ENCODE results near the gene SHISA3. TPM values are rescaled to one million over a fixed set of nuclear protein-coding genes. Genes with fewer than 3 reads are reported as not detected.

Gene SHISA3
- total RNA-seq, 4 donors from 2014 or later, result 0.37 to 1.8 (median 0.55) TPM

GRCh38 chr4:42377497-42377896 is 19.8 kb upstream of the SHISA3 start:
- Histone ChIP-seq H3K27me3 (no peaks in the 10 kb centered on the region), H3K27ac (no peak overlapping the region), H3K9me3 (no peaks in the 10 kb centered on the region), H3K4me1 (no peaks in the 10 kb centered on the region), H3K4me3 (no peak overlapping the region), H3K36me3 (no peaks in the 10 kb centered on the region)
- no peak for DNase-seq
- no peak for TF ChIP-seq POLR2A (IDR thresholded peaks at IDR 0.05)
- no peak for TF ChIP-seq CTCF (IDR thresholded peaks at IDR 0.05)
- intact Hi-C loops (cut with DNase I; ENCODE audit: low total_unique reads), result no loop called here

DNA sequence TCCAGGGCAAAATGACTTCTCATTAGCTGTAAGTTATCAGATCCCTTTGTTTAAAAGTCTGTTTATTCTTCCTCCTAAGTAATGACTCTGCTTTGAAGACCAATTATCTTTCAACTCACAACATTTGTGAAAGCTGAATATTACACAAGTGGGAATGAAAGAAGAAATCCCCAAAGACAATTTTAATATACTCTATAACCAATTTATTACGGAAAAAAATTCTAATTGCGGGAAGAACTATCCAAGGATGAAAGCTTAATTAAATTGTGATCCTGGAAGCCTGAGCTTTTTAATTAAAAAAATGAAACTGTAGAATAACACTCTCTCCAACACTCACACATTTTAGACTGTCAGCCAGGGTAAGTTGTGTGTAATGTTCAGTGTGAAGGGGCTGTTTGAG is 15.6 kb upstream of the SHISA3 start:
- H3K36me3 ChIP-seq, result no peaks in the 10 kb centered on the region
- H3K4me1 ChIP-seq, result no peaks in the 10 kb centered on the region
- no peak overlapping the region for H3K27ac ChIP-seq
- no peaks in the 10 kb centered on the region for H3K9me3 ChIP-seq
- intact Hi-C loops (cut with DNase I; ENCODE audit: low total_unique reads), result no loop called here
- H3K4me3 ChIP-seq, result no peak overlapping the region
- no peaks in the 10 kb centered on the region for H3K27me3 ChIP-seq
- DNase-seq, result no peak
- TF ChIP-seq POLR2A (IDR thresholded peaks at IDR 0.05) (no peak), CTCF (IDR thresholded peaks at IDR 0.05) (no peak)

- Histone ChIP-seq H3K9me3 (no peaks in the 10 kb centered on the region), H3K4me1 (no peaks in the 10 kb centered on the region), H3K27me3 (no peaks in the 10 kb centered on the region), H3K4me3 (no peak overlapping the region), H3K36me3 (no peaks in the 10 kb centered on the region), H3K27ac (no peak overlapping the region)
- TF ChIP-seq CTCF (IDR thresholded peaks at IDR 0.05) (no peak), POLR2A (IDR thresholded peaks at IDR 0.05) (no peak)
- no peak for DNase-seq
- intact Hi-C loops (cut with DNase I; ENCODE audit: low total_unique reads), result no loop called here
These were observed 11.8 kb upstream of the SHISA3 start for GRCh38 chr4:42385516-42385915.

DNA sequence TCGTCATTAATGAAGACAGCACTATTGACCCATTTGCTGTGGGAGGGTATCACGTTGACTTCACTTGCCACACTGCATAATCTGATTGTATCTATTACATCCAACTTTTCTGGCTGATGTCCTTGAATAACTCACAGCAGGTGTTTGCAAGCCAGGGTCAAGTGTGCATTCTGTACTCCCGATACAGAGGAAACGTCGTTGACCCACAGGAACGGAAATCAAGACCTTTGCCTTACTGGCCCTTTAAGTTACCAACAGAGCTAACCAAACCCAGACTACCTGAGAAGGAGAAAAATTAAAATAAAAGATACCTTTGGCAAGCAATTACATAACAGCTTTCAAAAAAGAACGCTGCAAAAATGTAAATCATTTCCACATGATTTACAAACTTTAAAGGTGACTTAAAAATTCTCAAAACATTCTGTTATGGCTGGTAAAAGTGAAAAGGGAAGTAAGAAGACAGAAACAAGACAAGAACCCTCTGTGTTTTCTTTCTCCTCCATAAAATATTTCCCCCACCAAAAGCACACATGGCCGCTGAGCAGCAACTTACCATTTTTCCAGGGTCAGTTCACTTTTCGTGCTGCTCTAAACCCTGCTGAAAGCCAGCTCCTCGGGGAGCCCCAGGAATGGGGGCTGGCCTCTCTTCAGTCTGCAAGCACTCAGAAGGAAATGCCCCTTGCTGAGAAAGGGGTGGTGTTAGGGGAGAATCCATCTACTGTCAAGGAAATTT is 6.5 kb upstream of the SHISA3 start:
- intact Hi-C loops (cut with DNase I; ENCODE audit: low total_unique reads), result no loop called here
- H3K36me3 ChIP-seq, result no peaks in the 10 kb centered on the region
- H3K27me3 ChIP-seq, result peaks cover 0 to under 1% of the 10 kb centered on the region in 2 donors
- no peak overlapping the region for H3K4me3 ChIP-seq
- H3K4me1 ChIP-seq, result no peaks in the 10 kb centered on the region
- no peaks in the 10 kb centered on the region for H3K9me3 ChIP-seq
- no peak for DNase-seq
- TF ChIP-seq CTCF (IDR thresholded peaks at IDR 0.05) (no peak), POLR2A (IDR thresholded peaks at IDR 0.05) (no peak)
- no peak overlapping the region for H3K27ac ChIP-seq

GRCh38 chr4:42391355-42391664 is 6.0 kb upstream of the SHISA3 start:
- TF ChIP-seq POLR2A (IDR thresholded peaks at IDR 0.05) (no peak), CTCF (IDR thresholded peaks at IDR 0.05) (no peak)
- Histone ChIP-seq H3K9me3 (no peaks in the 10 kb centered on the region), H3K36me3 (no peaks in the 10 kb centered on the region), H3K4me1 (no peaks in the 10 kb centered on the region), H3K4me3 (no peak overlapping the region), H3K27ac (no peak overlapping the region), H3K27me3 (peaks cover 0 to 6% of the 10 kb centered on the region in 2 donors)
- no peak for DNase-seq
- intact Hi-C loops (cut with DNase I; ENCODE audit: low total_unique reads), result no loop called here
